Spinal cord (tissue), 10 donors: ENCODE results near the gene LMO2. TPM values are rescaled to one million over a fixed set of nuclear protein-coding genes. Genes with fewer than 3 reads are reported as not detected.

Source experiments
- DNase-seq, 6 donors: peaks; one replicate each; pipeline versions ENCODE4 v3.0.0 to v3.0.0-alpha.2; 2013 to 2015; ENCODE audit warnings: low spot score in 6 of 6, low read depth in 4 of 6
- H3K27ac ChIP-seq: one replicate; pipeline ENCODE4 v1.5.1; 2013; ENCODE audit warnings: low read depth, low read length, control low read depth
- H3K27me3 ChIP-seq: one replicate; pipeline ENCODE4 v1.6.1; 2013; ENCODE audit warnings: low read length; ENCODE audit not compliant: control insufficient read depth, insufficient read depth
- H3K36me3 ChIP-seq: one replicate; pipeline ENCODE4 v1.6.1; 2013; ENCODE audit warnings: low read length; ENCODE audit not compliant: control insufficient read depth, insufficient read depth
- H3K4me1 ChIP-seq: one replicate; pipeline ENCODE4 v1.6.1; 2013; ENCODE audit warnings: low read length; ENCODE audit not compliant: control insufficient read depth, insufficient read depth
- H3K4me3 ChIP-seq: one replicate; pipeline ENCODE4 v1.5.1; 2013; ENCODE audit warnings: low read depth, low read length, control low read depth
- H3K9me3 ChIP-seq: one replicate; pipeline ENCODE4 v1.6.1; 2013; ENCODE audit warnings: low read length; ENCODE audit not compliant: control insufficient read depth, insufficient read depth
- WGBS: methylation state at CpG from one replicate; pipeline ENCODE4 v1.1.5; 2013; ENCODE audit warnings: missing lambda C conversion rate; ENCODE audit not compliant: insufficient coverage; 5-methylcytosine and 5-hydroxymethylcytosine counted together
- polyA plus RNA-seq, 2 donors: library from polyadenylated mRNA; unstranded; fragments of 120-200 nt; gene quantifications; one replicate each; pipeline ENCODE4 v1.2.1, GENCODE V29; 2013; ENCODE audit not compliant: insufficient read length in 2 of 2
- total RNA-seq, 2 donors: library from RNA; depleted of rRNA in 1 of 2; stranded (reverse); fragments of 120-200 nt in 1 of 2; fragments of >200 nt in 1 of 2; gene quantifications; one replicate each; pipeline versions ENCODE4 v1.2.3 to v1.2.4, GENCODE V29; 2013 to 2014
- donor health status: healthy.

LMO2 gene
- total and polyA plus RNA-seq, 4 donors: 22.3 to 72.7 (median 56.2) TPM

GRCh38 chr11:33906484-33907186 lies 14.8 kb upstream of the LMO2 start:
- no peak overlapping the region for H3K27ac ChIP-seq
- no peak for DNase-seq
- no peaks in the 10 kb centered on the region for H3K27me3 ChIP-seq
- H3K36me3 ChIP-seq: no peaks in the 10 kb centered on the region
- WGBS: 62% methylated on average over 4 of the region's 11 CpGs
- H3K4me1 ChIP-seq: peaks cover 9% of the 10 kb centered on the region
- no peak overlapping the region for H3K4me3 ChIP-seq
- no peaks in the 10 kb centered on the region for H3K9me3 ChIP-seq

GRCh38 chr11:33904102-33904501 lies 12.2 kb upstream of the LMO2 start:
- no peaks in the 10 kb centered on the region for H3K9me3 ChIP-seq
- no peak for DNase-seq
- H3K27ac ChIP-seq: no peak overlapping the region
- H3K36me3 ChIP-seq: no peaks in the 10 kb centered on the region
- H3K4me3 ChIP-seq: no peak overlapping the region
- H3K27me3 ChIP-seq: no peaks in the 10 kb centered on the region
- 75% methylated on average over 4 of the region's 5 CpGs for WGBS
- H3K4me1 ChIP-seq: peaks cover 9% of the 10 kb centered on the region

- Histone ChIP-seq H3K27me3 (peaks cover 3% of the 10 kb centered on the region), H3K27ac (no peak overlapping the region), H3K4me3 (no peak overlapping the region), H3K9me3 (no peaks in the 10 kb centered on the region), H3K36me3 (no peaks in the 10 kb centered on the region), H3K4me1 (peaks cover 5% of the 10 kb centered on the region)
- WGBS: 87% methylated on average over 5 of the region's 7 CpGs
- DNase-seq: no peak
Measured at GRCh38 chr11:33900159-33900840, 8.4 kb upstream of the LMO2 start.

- Histone ChIP-seq H3K36me3 (no peaks in the 10 kb centered on the region), H3K9me3 (no peaks in the 10 kb centered on the region)
Measured at GRCh38 chr11:33899400-33900037, 7.6 kb upstream of the LMO2 start.

GRCh38 chr11:33898957-33899356 lies 7.1 kb upstream of the LMO2 start:
- no peak overlapping the region for H3K4me3 ChIP-seq
- no peak overlapping the region for H3K27ac ChIP-seq

More at GRCh38 chr11:33899400-33900037, 7.6 kb upstream of the LMO2 start:
- H3K27me3 ChIP-seq: peaks cover 3% of the 10 kb centered on the region
- peak in 5 of 6 donors; percentile 48 to 84 (median 53) for DNase-seq
- 27% methylated on average over 7 of the region's 11 CpGs for WGBS
- H3K27ac ChIP-seq: no peak overlapping the region
- H3K4me3 ChIP-seq: no peak overlapping the region
- peaks cover 5% of the 10 kb centered on the region for H3K4me1 ChIP-seq

GRCh38 chr11:33897761-33898375 lies 6.0 kb upstream of the LMO2 start:
- Histone ChIP-seq H3K36me3 (no peaks in the 10 kb centered on the region), H3K4me3 (no peak overlapping the region), H3K9me3 (no peaks in the 10 kb centered on the region), H3K27ac (no peak overlapping the region), H3K4me1 (peaks cover 5% of the 10 kb centered on the region), H3K27me3 (peaks cover 3% of the 10 kb centered on the region)
- WGBS: 88% methylated on average over 2 of the region's 4 CpGs
- no peak for DNase-seq

More at GRCh38 chr11:33898957-33899356, 7.1 kb upstream of the LMO2 start:
- Histone ChIP-seq H3K36me3 (no peaks in the 10 kb centered on the region), H3K4me1 (peaks cover 5% of the 10 kb centered on the region), H3K27me3 (peaks cover 3% of the 10 kb centered on the region), H3K9me3 (no peaks in the 10 kb centered on the region)
- WGBS: 79% methylated on average over 1 of the region's 3 CpGs
- no peak for DNase-seq

- no peak overlapping the region for H3K4me3 ChIP-seq
- WGBS: no CpG with 5 or more reads among the region's 2 CpGs
- H3K4me1 ChIP-seq: peaks cover 7% of the 10 kb centered on the region
- H3K36me3 ChIP-seq: no peaks in the 10 kb centered on the region
- DNase-seq: no peak
- H3K27me3 ChIP-seq: peaks cover 3% of the 10 kb centered on the region
- no peak overlapping the region for H3K27ac ChIP-seq
- no peaks in the 10 kb centered on the region for H3K9me3 ChIP-seq
Measured at GRCh38 chr11:33896911-33897310, 5.0 kb upstream of the LMO2 start.

- H3K27me3 ChIP-seq: peaks cover 3% of the 10 kb centered on the region
- H3K4me1 ChIP-seq: peaks cover 14% of the 10 kb centered on the region
- no peaks in the 10 kb centered on the region for H3K36me3 ChIP-seq
- H3K27ac ChIP-seq: no peak overlapping the region
- H3K4me3 ChIP-seq: no peak overlapping the region
- H3K9me3 ChIP-seq: no peaks in the 10 kb centered on the region
- WGBS: 90% methylated on average over 2 of the region's 2 CpGs
- DNase-seq: no peak
Measured at GRCh38 chr11:33895752-33896137, 3.9 kb upstream of the LMO2 start.

- no peak for DNase-seq
- Histone ChIP-seq H3K27me3 (peaks cover 3% of the 10 kb centered on the region), H3K4me3 (no peak overlapping the region), H3K9me3 (no peaks in the 10 kb centered on the region), H3K27ac (no peak overlapping the region), H3K4me1 (peaks cover 10% of the 10 kb centered on the region), H3K36me3 (no peaks in the 10 kb centered on the region)
- WGBS: 91% methylated on average over 4 of the region's 4 CpGs
Measured at GRCh38 chr11:33894398-33894746, 2.5 kb upstream of the LMO2 start.
